ENCODE measurements around the gene GFER. TPM values are rescaled to one million over a fixed set of nuclear protein-coding genes. Genes with fewer than 3 reads are reported as not detected.
A peak's percentile ranks its signal among the peaks of the same experiment; 100 is the strongest.

The GFER gene
- total RNA-seq, 3 donors from 2014 or later, result 15.7 to 18.1 (median 17.9) TPM

- H3K27ac ChIP-seq, result peak overlapping the region; percentile 29 to 84
- TF ChIP-seq CTCF (IDR thresholded peaks at IDR 0.05) (no peak), POLR2AphosphoS5 (IDR thresholded peaks at IDR 0.05) (no peak), POLR2A (IDR thresholded peaks at IDR 0.05) (no peak)
These were observed 45.4 kb downstream of the GFER start for GRCh38 chr16:2029350-2029749.

GRCh38 chr16:2030036-2030435, 46.0 kb downstream of the GFER start:
- Histone ChIP-seq H3K9me3 (no peaks in the 10 kb centered on the region), H3K27ac (peak overlapping the region; percentile 29 to 84), H3K4me3 (peak overlapping the region in 2 of 3 donors; percentile 74 to 93), H3K4me1 (peaks cover 19 to 47% of the 10 kb centered on the region in 2 donors), H3K27me3 (no peaks in the 10 kb centered on the region), H3K36me3 (no peaks in the 10 kb centered on the region)
- no peak for DNase-seq (ENCODE audit: low spot score in 2 of 2)
- intact Hi-C loops (cut with DNase I; ENCODE audit: low total_unique reads), result no loop called here
- no peak for TF ChIP-seq POLR2AphosphoS5 (IDR thresholded peaks at IDR 0.05)
- no peak for TF ChIP-seq CTCF (IDR thresholded peaks at IDR 0.05)
- TF ChIP-seq POLR2A (IDR thresholded peaks at IDR 0.05), result no peak

More at GRCh38 chr16:2029350-2029749, 45.4 kb downstream of the GFER start:
- Histone ChIP-seq H3K9me3 (no peaks in the 10 kb centered on the region), H3K36me3 (no peaks in the 10 kb centered on the region), H3K4me1 (peaks cover 15 to 42% of the 10 kb centered on the region in 2 donors), H3K27me3 (no peaks in the 10 kb centered on the region), H3K4me3 (peak overlapping the region; percentile 4 to 93 (median 74))
- no peak for DNase-seq (ENCODE audit: low spot score in 2 of 2)
- intact Hi-C loops (cut with DNase I; ENCODE audit: low total_unique reads), result loop anchor here (5.0 kb wide), 1 partner anchor 113 kb away; no protein-coding TSS in a partner anchor

GRCh38 chr16:2031081-2031577, 47.1 kb downstream of the GFER start:
- intact Hi-C loops (cut with DNase I; ENCODE audit: low total_unique reads), result no loop called here

GRCh38 chr16:2032285-2033056, 48.5 kb downstream of the GFER start:
- Histone ChIP-seq H3K27ac (peak overlapping the region; percentile 93), H3K4me1 (peaks cover 38 to 55% of the 10 kb centered on the region in 2 donors), H3K9me3 (no peaks in the 10 kb centered on the region), H3K27me3 (no peaks in the 10 kb centered on the region), H3K36me3 (no peaks in the 10 kb centered on the region), H3K4me3 (peak overlapping the region; percentile 34 to 69 (median 38))
- no peak for TF ChIP-seq CTCF (IDR thresholded peaks at IDR 0.05)
- no peak for TF ChIP-seq POLR2AphosphoS5 (IDR thresholded peaks at IDR 0.05)
- TF ChIP-seq POLR2A (IDR thresholded peaks at IDR 0.05), result no peak
- DNase-seq (ENCODE audit: low spot score in 2 of 2), result no peak
- intact Hi-C loops (cut with DNase I; ENCODE audit: low total_unique reads), result no loop called here

More at GRCh38 chr16:2031081-2031577, 47.1 kb downstream of the GFER start:
- no peaks in the 10 kb centered on the region for H3K36me3 ChIP-seq
- H3K9me3 ChIP-seq, result no peaks in the 10 kb centered on the region
- peaks cover 30 to 54% of the 10 kb centered on the region in 2 donors for H3K4me1 ChIP-seq
- no peaks in the 10 kb centered on the region for H3K27me3 ChIP-seq
- TF ChIP-seq POLR2AphosphoS5 (IDR thresholded peaks at IDR 0.05), result no peak
- TF ChIP-seq POLR2A (IDR thresholded peaks at IDR 0.05), result no peak
- TF ChIP-seq CTCF (IDR thresholded peaks at IDR 0.05), result no peak
- peak overlapping the region; percentile 89 to 93 for H3K27ac ChIP-seq
- no peak for DNase-seq (ENCODE audit: low spot score in 2 of 2)
- H3K4me3 ChIP-seq, result peak overlapping the region in 2 of 3 donors; percentile 40 to 74
